Left colon (tissue), 2 donors: ENCODE data around the gene GFPT1. TPM values are rescaled to one million over a fixed set of nuclear protein-coding genes. Genes with fewer than 3 reads are reported as not detected.
"Not testable (repeated sequence)": the region's sequence is repeated elsewhere in the genome, so short reads cannot be mapped to it uniquely, and the experiment has no call there.

Experiments used
- ATAC-seq: fragments of 200-7000 bp; cut with Tn5 transposase; one replicate; pipeline ENCODE4 v1.9.1; 2020; ENCODE audit warnings: mild to moderate bottlenecking, moderate library complexity
- DNase-seq, 2 donors: peaks; one replicate each; pipeline ENCODE4 v3.0.0-alpha.2; 2020
- intact Hi-C, 2 donors: fragments of 100-400 bp; cut with DNase I in 1 of 2; cut with micrococcal nuclease in 1 of 2; formaldehyde crosslinking; loops; one replicate each; pipeline versions ENCODE4 v1.11.2 to v1.14.0; 2022; cut with DNase I, micrococcal nuclease
- total RNA-seq, 2 donors: library from RNA; stranded (reverse); fragmentation: NEBNext Ultra II Directional; extraction: Animal tissue kit (Norgen Biotek cat#: 25700); gene quantifications; one replicate each; pipeline ENCODE4 v1.2.1, GENCODE V29; 2021
- donor health status: DM: no; HTN: no; CAD: no.
- donor health status: DM: yes; HTN: yes; CAD: no.

The GFPT1 gene
- total RNA-seq, 2 donors from 2014 or later: 158 to 242 TPM

GRCh38 chr2:69386360-69386759, 667 bp downstream of the GFPT1 start:
- ATAC-seq (no peak), DNase-seq (no peak)
- intact Hi-C loops: no loop called here

GRCh38 chr2:69385443-69386151, 1.4 kb downstream of the GFPT1 start:
- no peak for DNase-seq
- no peak for ATAC-seq
- intact Hi-C loops: no loop called here

- intact Hi-C loops: no loop called here
- ATAC-seq (no peak), DNase-seq (no peak)
Observed at GRCh38 chr2:69384618-69385081, 2.4 kb downstream of the GFPT1 start.

- no peak for DNase-seq
- intact Hi-C loops: no loop called here
- ATAC-seq: no peak
Observed at GRCh38 chr2:69383176-69383812, 3.7 kb downstream of the GFPT1 start.

DNA sequence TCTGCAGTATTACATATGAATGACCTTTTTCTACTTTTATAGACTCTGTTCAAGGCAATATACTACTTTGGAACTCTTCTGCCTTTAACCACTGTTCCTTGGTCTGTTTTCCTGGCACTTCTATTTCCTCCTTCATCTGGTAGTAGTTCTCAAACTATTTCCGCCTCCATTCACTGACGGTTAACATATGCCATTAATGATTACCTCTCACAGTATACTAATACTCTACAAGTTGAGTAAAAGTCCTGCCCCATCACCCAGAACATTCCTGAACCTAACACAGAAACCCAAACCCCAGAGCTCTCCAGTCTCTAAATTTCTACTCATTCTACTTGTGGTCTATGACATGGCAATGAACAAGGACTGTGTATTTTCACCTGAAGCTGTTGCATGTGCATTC, 4.5 kb downstream of the GFPT1 start:
- intact Hi-C loops: no loop called here
- peak; percentile 51 for ATAC-seq

DNA sequence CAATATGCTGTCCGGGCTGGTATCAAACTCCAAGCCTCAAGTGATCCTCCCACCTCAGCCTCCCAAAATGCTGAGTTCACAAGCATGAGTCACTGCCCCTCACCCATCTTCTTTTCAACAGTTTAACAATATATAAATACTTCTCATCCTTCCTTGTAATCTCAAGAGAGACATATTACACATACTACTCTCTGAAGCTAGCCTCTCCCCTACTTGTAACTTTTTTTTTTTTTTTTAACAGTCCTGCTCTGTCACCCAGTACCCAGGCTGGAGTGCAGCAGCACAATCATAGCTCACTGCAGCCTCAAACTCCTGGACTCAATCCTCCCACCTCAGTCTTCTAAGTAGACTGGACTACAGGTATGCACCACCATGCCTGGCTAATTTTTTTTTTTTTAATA, 5.7 kb downstream of the GFPT1 start:
- DNase-seq (no peak), ATAC-seq (peak; percentile 73)
- intact Hi-C loops: no loop called here

More for the DNA sequence above, 4.5 kb downstream of the GFPT1 start:
- DNase-seq: no peak

GRCh38 chr2:69380072-69380917, 6.7 kb downstream of the GFPT1 start:
- intact Hi-C loops: no loop called here
- ATAC-seq: no peak
- no peak for DNase-seq

DNA sequence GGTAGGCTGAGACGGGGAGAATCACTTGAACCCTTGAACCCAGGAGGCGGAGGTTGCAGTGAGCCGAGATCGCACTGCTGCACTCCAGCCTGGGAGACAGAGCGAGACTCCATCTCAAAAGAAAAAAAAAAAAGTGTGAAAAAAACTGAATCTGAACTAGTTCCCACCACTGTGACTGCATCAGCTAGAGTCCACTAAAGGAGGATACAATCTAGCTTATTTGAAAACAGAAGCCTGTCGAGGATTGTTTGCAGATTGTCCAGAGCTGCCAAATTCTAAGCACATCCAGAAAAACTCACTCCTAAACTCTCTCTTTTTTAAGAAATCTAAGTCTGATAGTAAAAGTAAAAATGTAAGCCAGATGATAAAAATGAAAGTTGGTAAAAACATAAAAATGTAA, 10.6 kb downstream of the GFPT1 start:
- intact Hi-C loops: no loop called here
- no peak for DNase-seq
- ATAC-seq: no peak

DNA sequence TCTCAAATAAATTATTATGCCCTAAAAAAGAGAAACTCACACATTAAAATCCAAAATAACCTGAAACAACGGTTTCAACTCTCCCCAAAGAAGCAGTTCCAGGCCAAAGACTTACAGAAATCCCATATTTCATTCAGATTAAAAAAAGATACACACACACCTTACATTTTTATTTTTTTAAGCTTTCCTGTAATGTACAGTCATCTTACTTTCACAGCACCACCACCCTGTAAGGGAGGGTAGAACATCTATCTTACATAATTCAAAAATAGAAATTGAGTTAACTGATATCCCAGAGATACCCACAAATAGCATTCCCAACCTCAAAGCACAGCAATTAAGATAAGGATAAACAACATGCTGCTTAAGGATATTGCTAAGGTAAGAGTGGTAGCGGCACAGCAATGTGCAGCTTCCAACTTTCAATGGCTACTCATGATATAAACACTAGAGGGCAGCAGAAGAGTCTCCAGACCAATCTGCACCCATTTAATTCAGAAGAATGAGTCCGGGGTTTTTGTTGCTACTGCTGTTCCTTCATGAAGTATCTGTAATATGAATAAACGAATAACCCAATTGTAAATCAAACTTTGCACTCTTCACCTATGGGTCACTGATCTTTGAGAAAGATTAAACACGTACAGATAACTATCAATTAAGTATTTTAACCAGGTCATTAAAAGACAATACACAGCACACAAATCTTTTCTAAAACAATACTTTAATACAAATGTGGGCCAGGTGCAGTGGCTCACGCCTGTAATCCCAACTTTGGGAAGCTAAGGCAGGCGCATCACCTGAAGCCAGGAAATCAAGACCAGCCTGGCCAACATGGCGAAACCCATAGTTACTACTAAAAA, 11.3 kb downstream of the GFPT1 start:
- no peak for DNase-seq
- intact Hi-C loops: no loop called here
- peak; percentile 76 for ATAC-seq

DNA sequence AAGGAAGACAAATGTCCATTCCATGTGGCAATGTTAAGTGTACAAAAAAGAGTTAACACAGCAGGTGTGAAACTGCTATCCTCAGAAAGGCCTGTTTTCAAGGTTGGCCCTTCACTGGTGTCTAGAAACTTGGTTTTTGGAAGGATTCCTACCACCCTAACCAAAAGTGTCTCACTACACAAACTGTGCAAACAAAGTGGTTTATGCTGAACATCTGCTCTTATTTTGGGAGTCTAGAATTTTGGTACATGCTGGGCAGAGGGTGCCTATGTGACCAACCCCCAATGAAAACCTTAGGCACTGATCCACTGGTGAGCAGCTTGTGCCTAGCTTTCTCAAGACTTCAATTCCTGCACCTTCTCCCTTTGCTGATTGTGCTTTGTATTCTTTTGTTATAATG, 14.3 kb downstream of the GFPT1 start:
- no peak for ATAC-seq
- no peak for DNase-seq
- intact Hi-C loops: no loop called here

DNA sequence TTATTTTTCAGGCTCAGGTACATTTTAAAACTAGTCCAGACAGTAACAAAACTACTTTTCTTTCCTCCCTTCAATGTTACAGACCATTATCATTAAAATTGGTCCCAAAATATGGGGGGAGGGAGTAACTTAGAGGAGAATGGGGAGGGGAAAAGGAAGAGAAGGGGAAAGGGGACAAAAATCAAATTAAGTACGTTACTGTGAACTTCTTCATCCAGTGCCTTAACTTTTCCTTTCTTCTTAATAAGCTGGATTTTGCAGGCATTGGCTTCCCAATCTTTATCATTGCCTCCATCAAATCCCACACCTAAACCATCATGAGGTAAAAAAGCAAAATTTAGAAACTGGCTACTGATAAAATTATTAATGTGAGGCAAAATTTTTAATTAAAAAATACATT, 17.2 kb downstream of the GFPT1 start:
- no peak for DNase-seq
- ATAC-seq: no peak
- intact Hi-C loops: no loop called here

DNA sequence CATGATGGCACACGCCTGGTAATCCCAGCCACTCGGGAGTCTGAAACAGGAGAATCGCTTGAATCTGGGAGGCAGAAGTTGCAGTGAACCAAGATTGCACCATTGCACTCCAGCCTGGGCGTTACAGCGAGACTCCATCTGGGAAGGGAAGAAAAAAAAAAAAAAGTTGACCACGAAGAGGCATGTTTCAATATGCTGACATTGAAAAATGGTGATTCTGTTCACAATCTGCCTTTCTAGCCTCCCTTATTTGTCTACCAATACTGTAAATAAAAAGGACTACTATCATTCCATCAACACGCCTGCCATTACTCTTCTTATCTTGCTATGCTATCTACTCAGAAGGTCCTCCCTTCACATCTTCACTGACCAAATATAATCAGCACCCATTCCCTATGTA, 18.4 kb downstream of the GFPT1 start:
- ATAC-seq: no peak
- DNase-seq: no peak
- intact Hi-C loops: no loop called here

DNA sequence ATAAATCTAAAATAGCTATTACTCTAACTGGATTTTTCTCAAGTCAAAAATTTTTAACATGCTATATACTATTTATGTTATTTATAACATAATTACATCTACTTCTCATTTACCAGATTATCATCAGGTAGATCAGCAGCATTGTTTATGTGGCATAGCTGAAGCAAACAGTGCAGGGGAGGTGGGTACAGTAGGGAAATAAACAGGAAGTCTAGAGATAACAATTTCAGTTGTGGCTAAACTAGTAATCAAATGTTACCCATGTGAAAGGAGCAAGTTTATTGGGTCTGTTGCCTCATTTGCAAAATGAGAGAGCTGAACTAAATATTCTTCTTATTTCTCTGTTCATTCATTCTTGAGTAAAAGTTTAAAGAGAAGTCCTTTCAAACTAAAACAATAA, 27.7 kb downstream of the GFPT1 start:
- intact Hi-C loops: no loop called here
- ATAC-seq (no peak), DNase-seq (no peak)

DNA sequence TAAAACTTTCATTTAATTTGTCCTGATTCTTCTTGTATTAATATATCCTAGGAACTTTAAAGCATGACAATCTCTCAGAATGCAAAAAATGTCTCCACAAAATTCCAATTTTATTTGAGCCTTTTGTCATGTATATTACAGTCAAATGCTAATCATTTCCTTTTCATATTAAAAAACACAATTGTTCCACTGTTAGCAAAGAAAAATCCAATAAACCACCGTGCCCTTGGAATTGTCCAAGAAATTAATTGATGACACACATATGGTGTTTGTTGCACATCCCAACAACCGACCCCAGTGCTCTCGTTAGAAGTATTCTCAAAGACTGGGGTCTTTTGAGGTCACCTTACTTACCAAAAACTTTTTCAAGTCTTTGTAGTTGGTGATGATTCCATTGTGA, 28.1 kb downstream of the GFPT1 start:
- intact Hi-C loops: no loop called here
- ATAC-seq (no peak), DNase-seq (no peak)

GRCh38 chr2:69356471-69356870, 30.6 kb downstream of the GFPT1 start:
- no peak for ATAC-seq
- intact Hi-C loops: no loop called here
- no peak for DNase-seq

DNA sequence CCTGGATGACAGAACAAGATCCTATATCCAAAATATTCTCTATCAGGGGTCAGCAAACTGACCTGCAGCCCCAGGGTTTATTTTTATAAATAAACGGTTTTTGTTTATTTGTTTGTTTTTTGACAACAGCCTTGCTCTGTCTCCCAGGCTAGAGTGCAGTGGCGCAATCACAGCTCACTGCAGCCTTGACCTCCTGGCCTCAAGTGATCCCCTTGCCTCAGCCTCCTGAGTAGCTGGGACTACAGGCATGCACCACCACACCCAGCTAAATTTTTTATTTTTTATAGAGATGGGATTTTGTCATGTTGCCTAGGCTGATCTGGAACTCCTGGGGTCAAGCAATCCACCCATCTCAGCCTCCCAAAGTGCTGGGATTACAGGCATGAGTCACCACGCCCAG, 32.1 kb downstream of the GFPT1 start:
- intact Hi-C loops, ATAC-seq, DNase-seq: not testable (repeated sequence)

DNA sequence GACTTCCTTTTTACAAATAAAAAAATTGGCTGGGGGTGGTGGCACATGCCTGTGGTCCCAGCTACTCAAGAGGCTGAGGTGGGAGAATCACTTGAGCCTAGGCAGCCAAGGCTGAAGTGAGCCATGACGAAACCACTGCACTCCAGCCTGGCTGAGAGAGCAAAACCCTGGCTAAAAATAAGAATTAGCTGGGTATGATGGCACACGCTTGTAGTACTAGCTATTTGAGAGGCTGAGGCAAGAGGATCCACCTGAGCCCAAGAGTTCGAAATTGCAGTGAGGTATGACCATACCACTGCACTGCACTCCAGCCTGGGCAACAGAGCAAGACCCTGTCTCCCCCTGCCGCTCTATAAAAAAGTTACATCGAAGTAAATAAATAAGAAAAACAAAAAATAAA, 33.7 kb downstream of the GFPT1 start:
- intact Hi-C loops: no loop called here
- ATAC-seq (no peak), DNase-seq (no peak)

DNA sequence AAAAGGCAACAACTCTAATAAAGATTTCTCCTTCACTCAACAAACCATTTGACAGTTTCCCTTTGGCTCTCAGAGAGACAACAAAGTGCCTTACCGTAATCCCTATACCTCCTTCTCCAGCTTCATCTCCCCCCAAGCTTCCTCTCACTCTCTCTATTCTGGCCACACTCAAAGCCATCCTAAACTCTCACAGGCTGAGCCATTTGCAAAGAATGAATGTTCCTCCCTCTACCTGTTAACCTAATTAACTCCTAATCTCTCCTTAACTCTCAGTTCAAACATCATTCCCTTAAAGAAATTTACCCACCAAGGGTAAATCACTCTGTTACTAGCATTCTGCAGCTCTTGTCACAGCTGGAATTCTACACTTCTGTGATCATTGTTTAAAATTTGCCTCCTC, 38.2 kb downstream of the GFPT1 start:
- no peak for ATAC-seq
- DNase-seq: no peak
- intact Hi-C loops: no loop called here

DNA sequence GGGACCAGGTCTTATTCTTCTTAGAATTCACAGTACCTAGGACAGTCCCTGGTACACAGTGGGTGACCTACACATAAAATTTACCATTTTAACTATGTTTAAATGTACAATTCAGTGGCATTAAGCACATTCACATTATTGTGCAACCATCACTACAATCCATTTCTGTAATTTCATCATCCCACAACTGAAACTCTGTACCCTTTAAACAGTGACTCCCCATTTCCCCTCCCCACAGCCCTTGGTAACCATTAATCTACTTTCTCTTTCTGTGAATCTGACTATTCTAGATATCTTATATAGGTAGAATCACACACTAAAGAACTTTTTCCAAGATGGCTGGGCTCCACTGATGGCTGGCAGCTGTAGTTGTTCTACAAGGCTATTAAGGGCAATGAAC, 41.6 kb downstream of the GFPT1 start:
- no peak for DNase-seq
- no peak for ATAC-seq

More for the DNA sequence above, 41.6 kb downstream of the GFPT1 start:
- intact Hi-C loops: no loop called here
